GM12878 (cell line): Measurements from ENCODE around the gene GAPT. TPM values are rescaled to one million over a fixed set of nuclear protein-coding genes. Genes with fewer than 3 reads are reported as not detected.

Source experiments
- CEBPB ChIP-seq, 2 experiments: fragments of 150-350 bp in 1 of 2; IDR thresholded peaks; 2 replicates each; pipeline ENCODE4 v1.6.1; 2012 to 2014; ENCODE audit warnings: low read depth in 2 of 2, low read length in 2 of 2, borderline replicate concordance in 1 of 2, inconsistent platforms in 1 of 2
- CREB1 ChIP-seq: IDR thresholded peaks from 2 replicates; pipeline ENCODE4 v1.6.1; 2012; ENCODE audit warnings: low read depth, mild to moderate bottlenecking, inconsistent platforms
- EP300 ChIP-seq, 2 experiments: fragments of 150-350 bp in 1 of 2; IDR thresholded peaks; 2 replicates each; pipeline ENCODE4 v1.6.1; 2011 to 2012; ENCODE audit warnings: low read depth in 2 of 2, low read length in 2 of 2, borderline replicate concordance in 1 of 2, improper control_type of control experiment in 1 of 2, inconsistent platforms in 1 of 2; ENCODE audit not compliant: control insufficient read depth in 1 of 2
- KLF5 ChIP-seq: fragments of 450-650 bp; IDR thresholded peaks from 2 replicates; pipeline ENCODE4 v1.6.1; 2014; ENCODE audit warnings: mild to moderate bottlenecking; ENCODE audit not compliant: partially characterized antibody
- MEF2A ChIP-seq: IDR thresholded peaks from 2 replicates; pipeline ENCODE4 v1.6.1; 2011; ENCODE audit warnings: low read depth, mild to moderate bottlenecking, low read length, moderate library complexity; ENCODE audit not compliant: insufficient read depth
- MEF2B ChIP-seq: fragments of 450-650 bp; IDR thresholded peaks from 2 replicates; pipeline ENCODE4 v1.6.1; 2018; ENCODE audit warnings: mild to moderate bottlenecking, moderate library complexity; ENCODE audit not compliant: partially characterized antibody, poor library complexity, severe bottlenecking
- MYB ChIP-seq: fragments of 150-350 bp; IDR thresholded peaks from 2 replicates; pipeline ENCODE4 v1.6.1; 2014; ENCODE audit warnings: mild to moderate bottlenecking, low read depth, low read length, borderline replicate concordance
- NFYB ChIP-seq: IDR thresholded peaks from 2 replicates; pipeline ENCODE4 v1.6.1; 2011; ENCODE audit warnings: low read depth, mild to moderate bottlenecking, low read length, improper control_type of control experiment, moderate library complexity; ENCODE audit not compliant: insufficient read depth
- NRF1 ChIP-seq: conservative IDR thresholded peaks from 2 replicates; pipeline ENCODE4 v1.6.1; 2011; ENCODE audit warnings: mild to moderate bottlenecking, low read depth, low read length, improper control_type of control experiment
- RAD51 ChIP-seq: fragments of 450-650 bp; IDR thresholded peaks from 2 replicates; pipeline ENCODE4 v1.6.1; 2016; ENCODE audit warnings: moderate library complexity, mild to moderate bottlenecking, inconsistent platforms
- RCOR1 ChIP-seq: conservative IDR thresholded peaks from 2 replicates; pipeline ENCODE4 v1.6.1; 2012; ENCODE audit warnings: low read depth, low read length, improper control_type of control experiment
- RFX5 ChIP-seq: IDR thresholded peaks from 2 replicates; pipeline ENCODE4 v1.6.1; 2011; ENCODE audit warnings: low read depth, low read length, improper control_type of control experiment
- TARDBP ChIP-seq: IDR thresholded peaks from 2 replicates; pipeline ENCODE4 v1.6.1; 2016; ENCODE audit warnings: borderline replicate concordance
- TCF12 ChIP-seq: IDR thresholded peaks from 2 replicates; pipeline ENCODE4 v1.6.1; 2011; ENCODE audit warnings: low read depth, mild to moderate bottlenecking, low read length
- TCF7 ChIP-seq: IDR thresholded peaks from 2 replicates; pipeline ENCODE4 v1.6.1; 2014; ENCODE audit warnings: antibody characterized with exemption, borderline replicate concordance
- ZNF274 ChIP-seq: IDR thresholded peaks from one replicate; pipeline ENCODE4 v1.8.0; 2011; ENCODE audit not compliant: insufficient read length, insufficient read depth
- polyA plus RNA-seq, 11 experiments: library from polyadenylated mRNA; depleted of rRNA in 4 of 11; unstranded in 6 of 11; stranded (reverse) in 5 of 11; fragments of >200 nt; fragmentation: Nextera tagmentation in 4 of 11; fragmentation: Illumina TruSeq in 1 of 11; extraction: Ambion mirVana in 4 of 11; extraction: Trizol in 1 of 11; gene quantifications; 1 replicate in 1 of 11; 2 replicates in 10 of 11; pipeline versions ENCODE4 v1.2.1 to v1.2.3, GENCODE V29; 2011 to 2016; ENCODE audit warnings: inconsistent platforms in 2 of 11, missing spikeins in 2 of 11, low read depth in 1 of 11
- total RNA-seq, 4 experiments: library from RNA; depleted of rRNA in 3 of 4; stranded (reverse); fragments of >200 nt in 3 of 4; fragmentation: Illumina TruSeq in 1 of 4; extraction: Trizol in 1 of 4; gene quantifications; 2 replicates each; pipeline versions ENCODE4 v1.2.1 to v1.2.3, GENCODE V29; 2013 to 2021
- TF ChIP-seq, protein P1 (sequence below): fragments of 450-650 bp; IDR thresholded peaks from 2 replicates; pipeline ENCODE4 v1.6.1; 2014; ENCODE audit warnings: mild to moderate bottlenecking
- TF ChIP-seq, protein P2 (sequence below): fragments of 450-650 bp; IDR thresholded peaks from 2 replicates; pipeline ENCODE4 v1.6.1; 2017; ENCODE audit warnings: low read depth, mild to moderate bottlenecking, moderate library complexity
- TF ChIP-seq, protein P3 (sequence below): IDR thresholded peaks from 2 replicates; pipeline ENCODE4 v1.6.1; 2011; ENCODE audit warnings: borderline replicate concordance, low read depth, mild to moderate bottlenecking, moderate library complexity, mixed read lengths, low read length; ENCODE audit not compliant: insufficient read depth; ENCODE audit errors: extremely low read length
- TF ChIP-seq, protein P4 (sequence below), 3 experiments: IDR thresholded peaks in 2 of 3; conservative IDR thresholded peaks in 1 of 3; 2 replicates each; pipeline ENCODE4 v1.5.1; 2011; ENCODE audit warnings: low read depth in 3 of 3, low read length in 3 of 3, mild to moderate bottlenecking in 3 of 3, control low read depth in 2 of 3, moderate library complexity in 2 of 3, inconsistent platforms in 1 of 3, mixed read lengths in 1 of 3; ENCODE audit not compliant: control insufficient read depth in 2 of 3, insufficient read depth in 1 of 3; ENCODE audit errors: extremely low read depth in 1 of 3

Gene GAPT
- total and polyA plus RNA-seq, 10 of the 15 experiments (the other 5 are each of a cell fraction or from before 2014, with no cell fraction given) = 0.15 to 0.96 (median 0.57) TPM; not detected in 2

DNA sequence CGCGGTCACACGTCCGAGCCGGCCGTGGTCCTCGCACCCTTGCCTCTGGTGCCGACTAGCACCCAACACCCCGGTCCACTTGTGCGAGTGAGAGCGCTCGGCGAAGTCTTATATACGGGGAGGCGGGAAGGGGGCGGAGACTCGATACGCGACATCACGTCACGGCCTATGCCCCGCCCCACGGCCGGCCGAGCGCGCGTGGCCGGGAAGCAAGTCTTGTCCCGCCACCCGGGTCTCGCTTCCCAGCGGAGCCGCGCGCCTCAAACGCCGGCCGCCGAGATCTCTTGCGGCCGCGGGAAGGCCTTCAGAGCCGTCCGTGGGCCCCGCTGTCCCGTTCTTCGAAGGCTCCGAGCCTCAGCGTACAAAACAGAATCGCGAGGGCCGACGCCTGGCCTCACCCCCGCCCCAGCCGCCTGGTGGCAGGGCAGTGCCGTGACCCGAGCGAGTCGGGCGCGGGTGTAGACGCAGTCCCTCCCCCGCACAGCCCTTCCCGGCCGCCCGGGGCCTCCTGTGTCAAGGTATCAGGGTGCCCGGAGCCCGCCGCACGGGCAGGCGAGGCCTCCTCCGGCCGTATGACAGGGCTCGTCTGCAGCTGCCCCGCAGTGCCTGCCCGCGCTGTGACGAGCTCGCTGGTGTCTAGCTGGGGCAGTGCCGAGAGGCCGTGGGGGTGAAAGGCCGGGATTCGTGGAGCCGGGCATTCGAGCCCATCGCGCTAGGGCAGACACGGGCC lies 31.1 kb upstream of the GAPT start, which contains the start of gene PLK2 (continued):
- no peak for TF ChIP-seq RAD51
- no peak for TF ChIP-seq ZNF274
- no peak for TF ChIP-seq NRF1
- no peak for TF ChIP-seq TCF7
- TF ChIP-seq, protein P1, sequence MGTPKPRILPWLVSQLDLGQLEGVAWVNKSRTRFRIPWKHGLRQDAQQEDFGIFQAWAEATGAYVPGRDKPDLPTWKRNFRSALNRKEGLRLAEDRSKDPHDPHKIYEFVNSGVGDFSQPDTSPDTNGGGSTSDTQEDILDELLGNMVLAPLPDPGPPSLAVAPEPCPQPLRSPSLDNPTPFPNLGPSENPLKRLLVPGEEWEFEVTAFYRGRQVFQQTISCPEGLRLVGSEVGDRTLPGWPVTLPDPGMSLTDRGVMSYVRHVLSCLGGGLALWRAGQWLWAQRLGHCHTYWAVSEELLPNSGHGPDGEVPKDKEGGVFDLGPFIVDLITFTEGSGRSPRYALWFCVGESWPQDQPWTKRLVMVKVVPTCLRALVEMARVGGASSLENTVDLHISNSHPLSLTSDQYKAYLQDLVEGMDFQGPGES = no peak
- TF ChIP-seq MEF2A = no peak
- TF ChIP-seq CEBPB (IDR thresholded peaks at IDR 0.05; ENCODE audit: borderline replicate concordance in 1 of 2, low read depth in 2 of 2, low read length in 2 of 2) = no peak
- TF ChIP-seq, protein P2, sequence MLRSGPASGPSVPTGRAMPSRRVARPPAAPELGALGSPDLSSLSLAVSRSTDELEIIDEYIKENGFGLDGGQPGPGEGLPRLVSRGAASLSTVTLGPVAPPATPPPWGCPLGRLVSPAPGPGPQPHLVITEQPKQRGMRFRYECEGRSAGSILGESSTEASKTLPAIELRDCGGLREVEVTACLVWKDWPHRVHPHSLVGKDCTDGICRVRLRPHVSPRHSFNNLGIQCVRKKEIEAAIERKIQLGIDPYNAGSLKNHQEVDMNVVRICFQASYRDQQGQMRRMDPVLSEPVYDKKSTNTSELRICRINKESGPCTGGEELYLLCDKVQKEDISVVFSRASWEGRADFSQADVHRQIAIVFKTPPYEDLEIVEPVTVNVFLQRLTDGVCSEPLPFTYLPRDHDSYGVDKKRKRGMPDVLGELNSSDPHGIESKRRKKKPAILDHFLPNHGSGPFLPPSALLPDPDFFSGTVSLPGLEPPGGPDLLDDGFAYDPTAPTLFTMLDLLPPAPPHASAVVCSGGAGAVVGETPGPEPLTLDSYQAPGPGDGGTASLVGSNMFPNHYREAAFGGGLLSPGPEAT = no peak
- TF ChIP-seq MEF2B = no peak
- no peak for TF ChIP-seq KLF5
- no peak for TF ChIP-seq EP300 (IDR thresholded peaks at IDR 0.05; ENCODE audit: borderline replicate concordance in 1 of 2, control insufficient read depth in 1 of 2, low read depth in 2 of 2, low read length in 2 of 2)
- TF ChIP-seq, protein P3, sequence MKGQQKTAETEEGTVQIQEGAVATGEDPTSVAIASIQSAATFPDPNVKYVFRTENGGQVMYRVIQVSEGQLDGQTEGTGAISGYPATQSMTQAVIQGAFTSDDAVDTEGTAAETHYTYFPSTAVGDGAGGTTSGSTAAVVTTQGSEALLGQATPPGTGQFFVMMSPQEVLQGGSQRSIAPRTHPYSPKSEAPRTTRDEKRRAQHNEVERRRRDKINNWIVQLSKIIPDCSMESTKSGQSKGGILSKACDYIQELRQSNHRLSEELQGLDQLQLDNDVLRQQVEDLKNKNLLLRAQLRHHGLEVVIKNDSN = no peak
- TF ChIP-seq NFYB = no peak
- TF ChIP-seq TARDBP = no peak
- TF ChIP-seq TCF12 = peak; percentile 73; the same call in 1 of the 2 replicates
- no peak for TF ChIP-seq RFX5
- TF ChIP-seq RCOR1 = no peak
- peak; percentile 86 for TF ChIP-seq CREB1
- TF ChIP-seq MYB = no peak
- TF ChIP-seq, protein P4, sequence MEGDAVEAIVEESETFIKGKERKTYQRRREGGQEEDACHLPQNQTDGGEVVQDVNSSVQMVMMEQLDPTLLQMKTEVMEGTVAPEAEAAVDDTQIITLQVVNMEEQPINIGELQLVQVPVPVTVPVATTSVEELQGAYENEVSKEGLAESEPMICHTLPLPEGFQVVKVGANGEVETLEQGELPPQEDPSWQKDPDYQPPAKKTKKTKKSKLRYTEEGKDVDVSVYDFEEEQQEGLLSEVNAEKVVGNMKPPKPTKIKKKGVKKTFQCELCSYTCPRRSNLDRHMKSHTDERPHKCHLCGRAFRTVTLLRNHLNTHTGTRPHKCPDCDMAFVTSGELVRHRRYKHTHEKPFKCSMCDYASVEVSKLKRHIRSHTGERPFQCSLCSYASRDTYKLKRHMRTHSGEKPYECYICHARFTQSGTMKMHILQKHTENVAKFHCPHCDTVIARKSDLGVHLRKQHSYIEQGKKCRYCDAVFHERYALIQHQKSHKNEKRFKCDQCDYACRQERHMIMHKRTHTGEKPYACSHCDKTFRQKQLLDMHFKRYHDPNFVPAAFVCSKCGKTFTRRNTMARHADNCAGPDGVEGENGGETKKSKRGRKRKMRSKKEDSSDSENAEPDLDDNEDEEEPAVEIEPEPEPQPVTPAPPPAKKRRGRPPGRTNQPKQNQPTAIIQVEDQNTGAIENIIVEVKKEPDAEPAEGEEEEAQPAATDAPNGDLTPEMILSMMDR (IDR thresholded peaks at IDR 0.05 in 2 of 3, conservative IDR thresholded peaks at IDR 0.05 in 1 of 3; ENCODE audit: control insufficient read depth in 2 of 3, extremely low read depth in 1 of 3, insufficient read depth in 1 of 3, low read depth in 3 of 3, low read length in 3 of 3) = peak; percentile 12 to 41 (median 14); a peak in 1 of 6 replicates
